HepG2 (cell line): ENCODE data around the gene DAB2IP. TPM values are rescaled to one million over a fixed set of nuclear protein-coding genes. Genes with fewer than 3 reads are reported as not detected.

Experiments
- ATAC-seq: fragments of 200-7000 bp; cut with Tn5 transposase; 3 replicates; pipeline ENCODE4 v1.9.1; 2020; ENCODE audit warnings: mild to moderate bottlenecking, moderate library complexity
- BruUV-seq: library from RNA; stranded (reverse); fragments of 400-500 nt; replicated peaks from 2 replicates; lab custom pipeline; 2021; lab: Mats Ljungman, UMichigan
- CTCF ChIA-PET: fragments of 300-600 bp; formaldehyde crosslinking; extraction: SDS; loops from one replicate; lab custom pipeline; 2021; ENCODE audit warnings: low total read pairs, inconsistent platforms, low intra/inter-chr PET ratio; lab: Yijun Ruan, JAX
- POLR2A ChIA-PET: fragments of 350-600 bp; sonication (Branson Sonifier 250); formaldehyde crosslinking; loops from one replicate; lab custom pipeline; 2020; ENCODE audit warnings: antibody characterized with exemption, inconsistent platforms; lab: Yijun Ruan, JAX
- DNase-seq: peaks from one replicate; pipeline ENCODE4 v3.0.0-alpha.2; 2015; ENCODE audit warnings: low spot score
- FAIRE-seq: peaks from 3 replicates; lab custom pipeline; 2011; peaks lifted over from hg19 to GRCh38; lab: Jason Lieb, UNC
- H2AFZ ChIP-seq: one replicate; pipeline ENCODE4 v1.6.1; 2011; ENCODE audit warnings: low read length, inconsistent platforms
- H3K27ac ChIP-seq: fragments of 300-600 bp; 3 replicates; pipeline ENCODE4 v1.8.0; 2011; ENCODE audit warnings: mixed run types, mild to moderate bottlenecking, mixed read lengths, low read length, inconsistent platforms; ENCODE audit not compliant: insufficient read depth; ENCODE audit errors: extremely low read length
- H3K27me3 ChIP-seq, 2 experiments: fragments of 200-600 bp in 1 of 2; 2 replicates in 1 of 2; 3 replicates in 1 of 2; pipeline versions ENCODE4 v1.6.0 to v1.8.0; 2011; ENCODE audit warnings: low read length in 2 of 2, mild to moderate bottlenecking in 2 of 2, moderate library complexity in 2 of 2, inconsistent platforms in 1 of 2; ENCODE audit not compliant: insufficient read depth in 2 of 2, control insufficient read depth in 1 of 2
- H3K36me3 ChIP-seq, 2 experiments: fragments of 200-600 bp in 1 of 2; replicated peaks in 1 of 2; 2 replicates in 1 of 2; 3 replicates in 1 of 2; pipeline versions ENCODE4 v1.5.1 to v1.8.0; 2011; ENCODE audit warnings: low read length in 2 of 2, inconsistent platforms in 1 of 2; ENCODE audit not compliant: insufficient read depth in 2 of 2, control insufficient read depth in 1 of 2
- H3K4me1 ChIP-seq: 2 replicates; pipeline ENCODE4 v1.5.1; 2012; ENCODE audit warnings: low read length, inconsistent platforms; ENCODE audit not compliant: insufficient read depth
- H3K4me2 ChIP-seq: 2 replicates; pipeline ENCODE4 v1.6.0; 2011; ENCODE audit warnings: low read depth, low read length, inconsistent platforms
- H3K4me3 ChIP-seq, 3 experiments: fragments of 200-600 bp in 1 of 3; sonication (generic), shearing (Covaris generic) in 1 of 3; replicated peaks in 1 of 3; 2 replicates each; pipeline ENCODE4 v1.5.1; 2011 to 2016; ENCODE audit warnings: low read length in 3 of 3, inconsistent platforms in 2 of 3, low read depth in 2 of 3, mild to moderate bottlenecking in 2 of 3, control low read depth in 1 of 3, mixed read lengths in 1 of 3; ENCODE audit not compliant: insufficient read depth in 1 of 3
- H3K79me2 ChIP-seq: one replicate; pipeline ENCODE4 v1.6.1; 2011; ENCODE audit warnings: low read length, inconsistent platforms; ENCODE audit not compliant: insufficient read depth
- H3K9ac ChIP-seq: 2 replicates; pipeline ENCODE4 v1.6.0; 2011; ENCODE audit warnings: mild to moderate bottlenecking, low read depth, low read length, inconsistent platforms; ENCODE audit not compliant: insufficient read depth
- H3K9me3 ChIP-seq: 2 replicates; pipeline ENCODE4 v1.5.1; 2012; ENCODE audit warnings: mild to moderate bottlenecking, low read length
- H4K20me1 ChIP-seq: 2 replicates; pipeline ENCODE4 v1.6.0; 2011; ENCODE audit warnings: inconsistent platforms, mild to moderate bottlenecking, low read length, moderate library complexity; ENCODE audit not compliant: insufficient read depth
- DPF2 ChIP-seq: sonication (generic); formaldehyde crosslinking; IDR thresholded peaks from 2 replicates; pipeline ENCODE4 v1.4.0; 2020; ENCODE audit warnings: mild to moderate bottlenecking, low read depth, missing genetic modification reagents, borderline replicate concordance
- KDM2A ChIP-seq: sonication (generic); formaldehyde crosslinking; IDR thresholded peaks from 2 replicates; pipeline ENCODE4 v1.4.0; 2020; ENCODE audit warnings: low read depth, missing genetic modification reagents, borderline replicate concordance
- LCORL ChIP-seq, 2 experiments: fragments of 450-650 bp in 1 of 2; sonication (generic) in 1 of 2; formaldehyde crosslinking in 1 of 2; IDR thresholded peaks; 2 replicates each; pipeline versions ENCODE4 v1.5.0 to v1.6.1; 2017 to 2020; ENCODE audit warnings: antibody characterized with exemption in 1 of 2, missing genetic modification reagents in 1 of 2
- MED13 ChIP-seq: sonication (generic); formaldehyde crosslinking; IDR thresholded peaks from 2 replicates; pipeline ENCODE4 v1.5.0; 2020; ENCODE audit warnings: missing genetic modification reagents
- MTA1 ChIP-seq: sonication (generic); formaldehyde crosslinking; IDR thresholded peaks from 2 replicates; pipeline ENCODE4 v1.4.0; 2020; ENCODE audit warnings: missing genetic modification reagents, mild to moderate bottlenecking, borderline replicate concordance
- TMF1 ChIP-seq: sonication (generic); formaldehyde crosslinking; IDR thresholded peaks from 2 replicates; pipeline ENCODE4 v1.8.1; 2022; ENCODE audit warnings: low read depth, missing genetic modification reagents
- ZMYM2 ChIP-seq: sonication (generic); formaldehyde crosslinking; IDR thresholded peaks from 2 replicates; pipeline ENCODE4 v1.8.0; 2022; ENCODE audit warnings: mild to moderate bottlenecking, missing genetic modification reagents
- ZNF761 ChIP-seq: sonication (generic); formaldehyde crosslinking; conservative IDR thresholded peaks from 2 replicates; pipeline ENCODE4 v1.4.0; 2020; ENCODE audit warnings: mild to moderate bottlenecking, missing genetic modification reagents
- ZNF841 ChIP-seq: sonication (generic); formaldehyde crosslinking; IDR thresholded peaks from 2 replicates; pipeline ENCODE4 v1.8.1; 2023; ENCODE audit warnings: missing genetic modification reagents, borderline replicate concordance
- whole genome bisulfite sequencing: methylation state at CpG from one replicate; pipeline ENCODE4 v1.1.6; 2017; ENCODE audit warnings: low lambda C conversion rate; 5-methylcytosine and 5-hydroxymethylcytosine counted together
- in situ Hi-C: cut with HindIII; loops from 2 replicates; pipeline ENCODE4 v1.10.0; 2017; ENCODE audit warnings: low pct_unique_long_range_greater_than_20kb; ENCODE audit not compliant: extremely low pct_ligation_motif_present
- intact Hi-C: fragments of 100-400 bp; cut with micrococcal nuclease; formaldehyde crosslinking; loops from one replicate; pipeline ENCODE4 v1.10.0; 2022; ENCODE audit not compliant: unreplicated experiment
- polyA plus RNA-seq, 8 experiments: library from polyadenylated mRNA; depleted of rRNA in 3 of 8; stranded (reverse) in 7 of 8; unstranded in 1 of 8; fragments of >200 nt; fragmentation: Illumina TruSeq in 4 of 8; extraction: Trizol in 4 of 8; gene quantifications; 2 replicates each; pipeline versions ENCODE4 v1.2.1 to v1.2.3, GENCODE V29; 2011 to 2016; ENCODE audit warnings: low read depth in 4 of 8, missing spikeins in 1 of 8, mixed read lengths in 1 of 8; ENCODE audit not compliant: insufficient read depth in 1 of 8
- total RNA-seq, 5 experiments: library from RNA; depleted of rRNA; stranded (reverse); fragments of >200 nt; fragmentation: Illumina TruSeq; extraction: Trizol; gene quantifications; 2 replicates each; pipeline ENCODE4 v1.2.3, GENCODE V29; 2016; ENCODE audit warnings: low read depth in 1 of 5
- TF ChIP-seq, protein P1 (sequence below): sonication (generic); formaldehyde crosslinking; IDR thresholded peaks from 2 replicates; pipeline ENCODE4 v1.5.0; 2020; ENCODE audit warnings: mild to moderate bottlenecking, missing genetic modification reagents, borderline replicate concordance
- TF ChIP-seq, protein P2 (sequence below): IDR thresholded peaks from 2 replicates; pipeline ENCODE4 v1.6.1; 2016; ENCODE audit warnings: control low read depth
- TF ChIP-seq, protein P3 (sequence below): sonication (generic); formaldehyde crosslinking; conservative IDR thresholded peaks from 2 replicates; pipeline ENCODE4 v1.8.1; 2023; ENCODE audit warnings: missing genetic modification reagents
- TF ChIP-seq, protein P4 (sequence below): sonication (generic); formaldehyde crosslinking; IDR thresholded peaks from 2 replicates; pipeline ENCODE4 v1.8.1; 2023; ENCODE audit warnings: mild to moderate bottlenecking, missing genetic modification reagents

The DAB2IP gene
- total and polyA plus RNA-seq, 2 of the 13 experiments (the other 11 are each of a cell fraction or from before 2014, with no cell fraction given): 25.3 to 37.9 TPM

DNA sequence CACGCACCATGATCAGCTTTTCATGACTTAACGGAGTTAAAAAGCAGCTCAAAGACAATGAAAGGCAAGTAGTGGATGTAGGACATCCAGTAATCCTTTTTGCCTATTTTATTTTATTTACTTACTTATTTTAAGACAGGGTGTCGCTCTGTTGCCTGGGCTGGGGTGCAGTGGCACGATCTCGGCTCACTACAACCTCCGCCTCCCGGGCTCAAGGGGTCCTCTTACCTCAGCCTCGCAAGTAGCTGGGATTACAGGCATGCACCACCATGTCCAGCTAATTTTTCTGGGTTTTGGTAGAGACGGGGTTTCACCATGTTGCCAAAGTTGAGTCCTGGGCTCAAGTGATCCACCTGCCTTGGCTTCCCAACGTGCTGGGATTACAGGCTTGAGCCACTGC, 148.9 kb downstream of the DAB2IP start:
- 45% methylated on average over 10 of the region's 10 CpGs for WGBS
- no peak overlapping the region for H3K4me3 ChIP-seq
- no peak for ATAC-seq
- no peaks in the 10 kb centered on the region for H3K4me1 ChIP-seq
- no peaks in the 10 kb centered on the region for H3K36me3 ChIP-seq
- no peak overlapping the region for H2AFZ ChIP-seq
- POLR2A ChIA-PET: no interaction called here
- peaks cover 0 to 16% of the 10 kb centered on the region in 2 experiments; a peak in 1 of 5 replicates for H3K27me3 ChIP-seq
- BruUV-seq: no TSS peak
- no peak for DNase-seq
- no peak overlapping the region for H3K4me2 ChIP-seq
- FAIRE-seq: no peak
- in situ Hi-C loops: no loop called here
- H3K79me2 ChIP-seq: no peaks in the 10 kb centered on the region
- H3K9ac ChIP-seq: no peak overlapping the region
- H3K27ac ChIP-seq: no peak overlapping the region
- CTCF ChIA-PET: no interaction called here
- no peaks in the 10 kb centered on the region for H4K20me1 ChIP-seq
- intact Hi-C loops: no loop called here
- TF ChIP-seq MTA1 (no peak), MED13 (CRISPR knock-in tag) (no peak), KDM2A (no peak), LCORL (IDR thresholded peaks at IDR 0.05) (no peak), LCORL (CRISPR knock-in tag; IDR thresholded peaks at IDR 0.05) (no peak), ZNF761 (CRISPR knock-in tag) (no peak), ZNF841 (CRISPR knock-in tag) (no peak), ZMYM2 (CRISPR knock-in tag) (no peak), TMF1 (CRISPR knock-in tag) (no peak), DPF2 (CRISPR knock-in tag) (no peak)
- TF ChIP-seq, protein P1, sequence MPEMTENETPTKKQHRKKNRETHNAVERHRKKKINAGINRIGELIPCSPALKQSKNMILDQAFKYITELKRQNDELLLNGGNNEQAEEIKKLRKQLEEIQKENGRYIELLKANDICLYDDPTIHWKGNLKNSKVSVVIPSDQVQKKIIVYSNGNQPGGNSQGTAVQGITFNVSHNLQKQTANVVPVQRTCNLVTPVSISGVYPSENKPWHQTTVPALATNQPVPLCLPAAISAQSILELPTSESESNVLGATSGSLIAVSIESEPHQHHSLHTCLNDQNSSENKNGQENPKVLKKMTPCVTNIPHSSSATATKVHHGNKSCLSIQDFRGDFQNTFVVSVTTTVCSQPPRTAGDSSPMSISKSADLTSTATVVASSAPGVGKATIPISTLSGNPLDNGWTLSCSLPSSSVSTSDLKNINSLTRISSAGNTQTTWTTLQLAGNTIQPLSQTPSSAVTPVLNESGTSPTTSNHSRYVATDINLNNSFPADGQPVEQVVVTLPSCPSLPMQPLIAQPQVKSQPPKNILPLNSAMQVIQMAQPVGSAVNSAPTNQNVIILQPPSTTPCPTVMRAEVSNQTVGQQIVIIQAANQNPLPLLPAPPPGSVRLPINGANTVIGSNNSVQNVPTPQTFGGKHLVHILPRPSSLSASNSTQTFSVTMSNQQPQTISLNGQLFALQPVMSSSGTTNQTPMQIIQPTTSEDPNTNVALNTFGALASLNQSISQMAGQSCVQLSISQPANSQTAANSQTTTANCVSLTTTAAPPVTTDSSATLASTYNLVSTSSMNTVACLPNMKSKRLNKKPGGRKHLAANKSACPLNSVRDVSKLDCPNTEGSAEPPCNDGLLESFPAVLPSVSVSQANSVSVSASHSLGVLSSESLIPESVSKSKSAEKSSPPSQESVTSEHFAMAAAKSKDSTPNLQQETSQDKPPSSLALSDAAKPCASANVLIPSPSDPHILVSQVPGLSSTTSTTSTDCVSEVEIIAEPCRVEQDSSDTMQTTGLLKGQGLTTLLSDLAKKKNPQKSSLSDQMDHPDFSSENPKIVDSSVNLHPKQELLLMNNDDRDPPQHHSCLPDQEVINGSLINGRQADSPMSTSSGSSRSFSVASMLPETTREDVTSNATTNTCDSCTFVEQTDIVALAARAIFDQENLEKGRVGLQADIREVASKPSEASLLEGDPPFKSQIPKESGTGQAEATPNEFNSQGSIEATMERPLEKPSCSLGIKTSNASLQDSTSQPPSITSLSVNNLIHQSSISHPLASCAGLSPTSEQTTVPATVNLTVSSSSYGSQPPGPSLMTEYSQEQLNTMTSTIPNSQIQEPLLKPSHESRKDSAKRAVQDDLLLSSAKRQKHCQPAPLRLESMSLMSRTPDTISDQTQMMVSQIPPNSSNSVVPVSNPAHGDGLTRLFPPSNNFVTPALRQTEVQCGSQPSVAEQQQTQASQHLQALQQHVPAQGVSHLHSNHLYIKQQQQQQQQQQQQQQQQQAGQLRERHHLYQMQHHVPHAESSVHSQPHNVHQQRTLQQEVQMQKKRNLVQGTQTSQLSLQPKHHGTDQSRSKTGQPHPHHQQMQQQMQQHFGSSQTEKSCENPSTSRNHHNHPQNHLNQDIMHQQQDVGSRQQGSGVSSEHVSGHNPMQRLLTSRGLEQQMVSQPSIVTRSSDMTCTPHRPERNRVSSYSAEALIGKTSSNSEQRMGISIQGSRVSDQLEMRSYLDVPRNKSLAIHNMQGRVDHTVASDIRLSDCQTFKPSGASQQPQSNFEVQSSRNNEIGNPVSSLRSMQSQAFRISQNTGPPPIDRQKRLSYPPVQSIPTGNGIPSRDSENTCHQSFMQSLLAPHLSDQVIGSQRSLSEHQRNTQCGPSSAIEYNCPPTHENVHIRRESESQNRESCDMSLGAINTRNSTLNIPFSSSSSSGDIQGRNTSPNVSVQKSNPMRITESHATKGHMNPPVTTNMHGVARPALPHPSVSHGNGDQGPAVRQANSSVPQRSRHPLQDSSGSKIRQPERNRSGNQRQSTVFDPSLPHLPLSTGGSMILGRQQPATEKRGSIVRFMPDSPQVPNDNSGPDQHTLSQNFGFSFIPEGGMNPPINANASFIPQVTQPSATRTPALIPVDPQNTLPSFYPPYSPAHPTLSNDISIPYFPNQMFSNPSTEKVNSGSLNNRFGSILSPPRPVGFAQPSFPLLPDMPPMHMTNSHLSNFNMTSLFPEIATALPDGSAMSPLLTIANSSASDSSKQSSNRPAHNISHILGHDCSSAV: no peak
- TF ChIP-seq, protein P2, sequence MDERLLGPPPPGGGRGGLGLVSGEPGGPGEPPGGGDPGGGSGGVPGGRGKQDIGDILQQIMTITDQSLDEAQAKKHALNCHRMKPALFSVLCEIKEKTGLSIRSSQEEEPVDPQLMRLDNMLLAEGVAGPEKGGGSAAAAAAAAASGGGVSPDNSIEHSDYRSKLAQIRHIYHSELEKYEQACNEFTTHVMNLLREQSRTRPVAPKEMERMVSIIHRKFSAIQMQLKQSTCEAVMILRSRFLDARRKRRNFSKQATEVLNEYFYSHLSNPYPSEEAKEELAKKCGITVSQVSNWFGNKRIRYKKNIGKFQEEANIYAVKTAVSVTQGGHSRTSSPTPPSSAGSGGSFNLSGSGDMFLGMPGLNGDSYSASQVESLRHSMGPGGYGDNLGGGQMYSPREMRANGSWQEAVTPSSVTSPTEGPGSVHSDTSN (CRISPR knock-in tag): no peak
- TF ChIP-seq, protein P3, sequence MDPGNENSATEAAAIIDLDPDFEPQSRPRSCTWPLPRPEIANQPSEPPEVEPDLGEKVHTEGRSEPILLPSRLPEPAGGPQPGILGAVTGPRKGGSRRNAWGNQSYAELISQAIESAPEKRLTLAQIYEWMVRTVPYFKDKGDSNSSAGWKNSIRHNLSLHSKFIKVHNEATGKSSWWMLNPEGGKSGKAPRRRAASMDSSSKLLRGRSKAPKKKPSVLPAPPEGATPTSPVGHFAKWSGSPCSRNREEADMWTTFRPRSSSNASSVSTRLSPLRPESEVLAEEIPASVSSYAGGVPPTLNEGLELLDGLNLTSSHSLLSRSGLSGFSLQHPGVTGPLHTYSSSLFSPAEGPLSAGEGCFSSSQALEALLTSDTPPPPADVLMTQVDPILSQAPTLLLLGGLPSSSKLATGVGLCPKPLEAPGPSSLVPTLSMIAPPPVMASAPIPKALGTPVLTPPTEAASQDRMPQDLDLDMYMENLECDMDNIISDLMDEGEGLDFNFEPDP (CRISPR knock-in tag): no peak
- TF ChIP-seq, protein P4, sequence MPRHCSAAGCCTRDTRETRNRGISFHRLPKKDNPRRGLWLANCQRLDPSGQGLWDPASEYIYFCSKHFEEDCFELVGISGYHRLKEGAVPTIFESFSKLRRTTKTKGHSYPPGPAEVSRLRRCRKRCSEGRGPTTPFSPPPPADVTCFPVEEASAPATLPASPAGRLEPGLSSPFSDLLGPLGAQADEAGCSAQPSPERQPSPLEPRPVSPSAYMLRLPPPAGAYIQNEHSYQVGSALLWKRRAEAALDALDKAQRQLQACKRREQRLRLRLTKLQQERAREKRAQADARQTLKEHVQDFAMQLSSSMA (CRISPR knock-in tag): no peak
- peaks cover 9% of the 10 kb centered on the region for H3K9me3 ChIP-seq
